Activated B cell treated with CpG ODN at 0.5 μM for 24 hours (primary cell): Measurements from ENCODE around the gene CDK15. TPM values are rescaled to one million over a fixed set of nuclear protein-coding genes. Genes with fewer than 3 reads are reported as not detected.

Experiments used
- ATAC-seq: fragments of 200-7000 bp; cut with Tn5 transposase; one replicate; pipeline ENCODE4 v1.10.0; 2021; ENCODE audit warnings: low read depth, mild to moderate bottlenecking, moderate library complexity
- CTCF ChIA-PET: fragments of 350-600 bp; sonication (Branson Sonifier 250); formaldehyde crosslinking; loops from one replicate; lab custom pipeline; 2021; ENCODE audit warnings: antibody characterized with exemption; lab: Charles Lee
- POLR2A ChIA-PET: fragments of 350-600 bp; sonication (Branson Sonifier 250); formaldehyde crosslinking; loops from one replicate; lab custom pipeline; 2021; ENCODE audit warnings: antibody characterized with exemption; lab: Charles Lee
- DNase-seq: peaks from one replicate; pipeline ENCODE4 v3.0.0; 2022
- H3K27ac Mint-ChIP-seq: one replicate; pipeline ENCODE4 v1.8.0; 2020; ENCODE audit warnings: mixed read lengths
- H3K27me3 Mint-ChIP-seq: one replicate; pipeline ENCODE4 v1.8.0; 2021; ENCODE audit warnings: mixed read lengths
- H3K36me3 Mint-ChIP-seq: one replicate; pipeline ENCODE4 v1.8.0; 2021; ENCODE audit warnings: low read depth, mixed read lengths
- H3K4me1 Mint-ChIP-seq: one replicate; pipeline ENCODE4 v1.8.0; 2021; ENCODE audit warnings: mixed read lengths
- H3K4me3 Mint-ChIP-seq: one replicate; pipeline ENCODE4 v1.8.0; 2020; ENCODE audit warnings: mild to moderate bottlenecking, mixed read lengths
- H3K9me3 Mint-ChIP-seq: one replicate; pipeline ENCODE4 v1.8.0; 2020; ENCODE audit warnings: mixed read lengths
- CTCF ChIP-seq: fragments of 200-600 bp; IDR thresholded peaks from one replicate; pipeline ENCODE4 v1.8.0; 2022; ENCODE audit warnings: antibody characterized with exemption, mild to moderate bottlenecking
- intact Hi-C: fragments of 100-400 bp; cut with micrococcal nuclease; formaldehyde crosslinking; loops from one replicate; pipeline ENCODE4 v1.15.1; 2024
- total RNA-seq: library from RNA; stranded (reverse); gene quantifications from 2 replicates; pipeline ENCODE4 v1.2.3, GENCODE V29; 2022

The CDK15 gene
- total RNA-seq, 1 donor from 2014 or later, result not detected

DNA sequence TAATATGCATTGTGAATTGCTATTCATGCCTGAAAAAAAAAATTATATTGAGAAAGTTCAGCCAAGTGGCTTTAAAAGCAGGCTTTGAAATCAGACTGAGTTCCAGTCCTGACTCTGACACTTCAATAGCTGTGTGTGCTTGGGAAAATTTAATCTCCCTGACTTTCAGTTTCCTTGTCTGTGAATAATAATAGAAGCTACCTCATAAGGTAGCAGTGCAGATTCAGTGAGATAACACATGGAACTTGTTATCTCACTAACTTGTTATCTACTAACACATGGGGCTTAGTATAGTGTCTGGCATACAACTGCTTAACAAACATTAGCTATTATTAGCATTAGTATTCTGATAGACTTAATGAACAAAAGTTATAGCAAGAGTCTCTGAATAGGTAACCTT lies 40.5 kb upstream of the CDK15 start:
- no peak for DNase-seq
- POLR2A ChIA-PET, result interaction anchor here (0.6 kb wide), 1 partner anchor 469 kb away, joined by 14 read pairs; no protein-coding TSS in a partner anchor
- Mint-ChIP-seq H3K27ac (no peak overlapping the region), H3K9me3 (no peaks in the 10 kb centered on the region), H3K36me3 (peaks cover 23% of the 10 kb centered on the region), H3K4me1 (no peaks in the 10 kb centered on the region), H3K27me3 (no peaks in the 10 kb centered on the region), H3K4me3 (no peak overlapping the region)
- no peak for ATAC-seq
- CTCF ChIA-PET, result interaction anchor here (0.7 kb wide), 1 partner anchor 415 kb away, joined by 3 read pairs; no protein-coding TSS in a partner anchor
- no peak for TF ChIP-seq CTCF
- intact Hi-C loops, result no loop called here

DNA sequence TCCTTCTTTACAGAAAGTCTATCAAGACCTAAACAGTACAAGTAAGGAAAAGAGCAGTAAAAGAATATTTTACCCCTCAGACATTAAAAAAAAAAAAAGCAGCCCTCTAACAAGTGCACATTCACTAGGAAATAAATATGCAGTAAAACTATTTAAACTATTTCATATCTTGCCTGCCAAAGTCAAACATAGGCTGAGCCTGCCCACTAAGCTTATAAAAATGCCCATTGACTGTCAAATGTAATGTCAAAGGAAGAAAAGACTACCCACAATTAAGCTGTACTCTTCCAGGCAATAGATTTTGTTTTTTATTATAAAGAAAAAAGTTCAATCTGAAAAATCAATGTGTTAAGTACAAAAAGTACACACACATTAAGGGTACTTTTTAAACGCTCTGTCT lies 37.4 kb upstream of the CDK15 start:
- CTCF ChIA-PET, result no interaction called here
- ATAC-seq, result no peak
- intact Hi-C loops, result loop anchor here (1.0 kb wide), 1 partner anchor 32 kb away; no protein-coding TSS in a partner anchor

DNA sequence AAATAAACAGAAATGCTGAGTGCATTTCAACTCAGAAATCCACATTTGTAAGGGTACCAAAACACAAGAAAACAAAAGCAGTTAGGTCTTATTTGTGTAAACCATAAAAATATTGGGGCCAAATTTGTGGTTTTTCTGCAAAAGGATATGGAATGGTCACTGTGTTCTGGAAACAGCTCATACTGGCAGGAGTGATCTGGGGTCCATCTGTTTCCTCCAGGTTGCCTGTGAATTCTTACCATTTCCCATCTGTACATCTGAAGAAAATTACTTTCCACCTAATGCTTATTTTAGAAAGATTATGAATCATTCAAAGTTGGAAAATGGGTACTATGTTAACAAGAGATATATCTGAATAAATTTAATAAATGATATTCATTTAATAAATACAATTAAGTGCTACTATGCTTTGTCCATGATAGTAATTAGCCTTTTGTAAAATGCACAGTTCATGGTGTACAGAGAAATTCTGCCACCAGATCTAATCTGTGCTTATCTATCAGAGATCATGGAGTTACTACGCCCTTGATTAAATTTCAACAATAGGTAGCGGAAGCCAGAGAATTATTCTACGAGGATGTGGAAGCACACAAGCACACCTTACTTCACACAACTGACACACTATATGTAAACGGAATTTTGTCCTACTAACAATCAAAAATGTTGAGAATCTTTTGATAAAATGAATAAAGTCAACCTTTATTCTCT lies 36.5 kb upstream of the CDK15 start:
- Mint-ChIP-seq H3K9me3 (no peaks in the 10 kb centered on the region), H3K4me1 (no peaks in the 10 kb centered on the region), H3K27me3 (no peaks in the 10 kb centered on the region), H3K27ac (no peak overlapping the region), H3K36me3 (peaks cover 9% of the 10 kb centered on the region), H3K4me3 (no peak overlapping the region)
- ATAC-seq (no peak), DNase-seq (no peak)
- ChIA-PET CTCF (no interaction called here), POLR2A (no interaction called here)
- no peak for TF ChIP-seq CTCF
- intact Hi-C loops, result no loop called here

More for the DNA sequence above, 37.4 kb upstream of the CDK15 start:
- Mint-ChIP-seq H3K27ac (no peak overlapping the region), H3K9me3 (no peaks in the 10 kb centered on the region), H3K4me1 (no peaks in the 10 kb centered on the region), H3K36me3 (peaks cover 9% of the 10 kb centered on the region), H3K4me3 (no peak overlapping the region), H3K27me3 (no peaks in the 10 kb centered on the region)
- POLR2A ChIA-PET, result no interaction called here
- no peak for DNase-seq
- TF ChIP-seq CTCF, result no peak

- CTCF ChIA-PET, result no interaction called here
- no peak for TF ChIP-seq CTCF
- POLR2A ChIA-PET, result no interaction called here
- no peak overlapping the region for H3K4me3 Mint-ChIP-seq
- H3K36me3 Mint-ChIP-seq, result no peaks in the 10 kb centered on the region
- DNase-seq (no peak), ATAC-seq (no peak)
- H3K9me3 Mint-ChIP-seq, result no peaks in the 10 kb centered on the region
- H3K27me3 Mint-ChIP-seq, result no peaks in the 10 kb centered on the region
- H3K4me1 Mint-ChIP-seq, result peaks cover 1% of the 10 kb centered on the region
- H3K27ac Mint-ChIP-seq, result no peak overlapping the region
- intact Hi-C loops, result no loop called here
Observed at GRCh38 chr2:201773990-201774389, 32.3 kb upstream of the CDK15 start.

DNA sequence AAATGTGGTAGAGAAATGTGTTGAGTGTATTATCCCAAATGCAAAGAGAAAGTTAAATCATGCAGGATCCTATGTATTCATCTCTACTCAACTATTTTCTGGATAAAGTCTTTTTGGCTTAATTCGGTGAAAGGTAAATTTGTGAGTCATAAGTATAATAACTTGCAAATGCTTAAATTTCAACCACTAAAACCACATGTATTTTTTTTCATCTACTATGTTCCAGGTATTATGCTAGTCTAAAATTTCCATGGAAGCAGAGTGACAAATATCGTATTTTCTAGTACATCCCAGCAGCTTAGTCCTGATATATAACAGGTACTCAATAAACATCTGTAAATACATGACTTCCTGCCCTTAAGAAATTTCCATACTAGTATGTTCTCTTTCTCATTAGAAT lies 31.8 kb upstream of the CDK15 start:
- intact Hi-C loops, result no loop called here
- no peak for TF ChIP-seq CTCF
- ATAC-seq (no peak), DNase-seq (no peak)
- H3K9me3 Mint-ChIP-seq, result no peaks in the 10 kb centered on the region
- POLR2A ChIA-PET, result no interaction called here
- H3K36me3 Mint-ChIP-seq, result no peaks in the 10 kb centered on the region
- CTCF ChIA-PET, result no interaction called here
- H3K27me3 Mint-ChIP-seq, result no peaks in the 10 kb centered on the region
- H3K4me3 Mint-ChIP-seq, result no peak overlapping the region
- no peak overlapping the region for H3K27ac Mint-ChIP-seq
- H3K4me1 Mint-ChIP-seq, result peaks cover 3% of the 10 kb centered on the region
